H1 (cell line): ENCODE measurements around the gene EYA4. TPM values are rescaled to one million over a fixed set of nuclear protein-coding genes. Genes with fewer than 3 reads are reported as not detected.
A peak's percentile ranks its signal among the peaks of the same experiment; 100 is the strongest.

ENCODE experiments used
- CTCF ChIA-PET: fragments of 300-600 bp; sonication (Branson Sonifier 250); formaldehyde crosslinking; loops from one replicate; lab custom pipeline; 2021; ENCODE audit not compliant: partially characterized antibody; lab: Charles Lee
- POLR2A ChIA-PET: fragments of 300-600 bp; sonication (Branson Sonifier 250); formaldehyde crosslinking; loops from one replicate; lab custom pipeline; 2021; ENCODE audit warnings: inconsistent platforms; ENCODE audit not compliant: partially characterized antibody; lab: Charles Lee
- DNase-seq, 2 experiments: peaks; one replicate each; pipeline versions ENCODE4 v3.0.0 to v3.0.0-alpha.2; 2010 to 2022; ENCODE audit warnings: low spot score in 2 of 2, low read depth in 1 of 2, mixed read lengths in 1 of 2
- FAIRE-seq: peaks from 2 replicates; lab custom pipeline; 2011; peaks lifted over from hg19 to GRCh38; lab: Jason Lieb, UNC
- H2AFZ ChIP-seq: 2 replicates; pipeline ENCODE4 v1.8.1; 2012; ENCODE audit warnings: low read length, inconsistent platforms
- H2AK5ac ChIP-seq: 2 replicates; pipeline ENCODE4 v1.6.1; 2013; ENCODE audit warnings: low read depth, low read length
- H2BK120ac ChIP-seq: replicated peaks from 2 replicates; pipeline ENCODE3; 2013; ENCODE audit warnings: low read depth, low read length, inconsistent platforms
- H2BK12ac ChIP-seq: 2 replicates; pipeline ENCODE4 v1.6.1; 2013; ENCODE audit warnings: low read depth, low read length
- H2BK15ac ChIP-seq: 2 replicates; pipeline ENCODE4 v1.6.1; 2013; ENCODE audit warnings: low read length
- H2BK20ac ChIP-seq: 2 replicates; pipeline ENCODE4 v1.6.1; 2013; ENCODE audit warnings: low read length
- H2BK5ac ChIP-seq: 2 replicates; pipeline ENCODE4 v1.6.1; 2013; ENCODE audit warnings: low read depth, low read length
- H3K14ac ChIP-seq: 2 replicates; pipeline ENCODE4 v1.6.1; 2013; ENCODE audit warnings: inconsistent platforms; ENCODE audit not compliant: insufficient read length
- H3K18ac ChIP-seq: 2 replicates; pipeline ENCODE4 v1.6.1; 2013; ENCODE audit warnings: low read length; ENCODE audit errors: extremely low read depth
- H3K23ac ChIP-seq: 2 replicates; pipeline ENCODE4 v1.6.1; 2013; ENCODE audit warnings: inconsistent platforms; ENCODE audit not compliant: insufficient read length
- H3K23me2 ChIP-seq: 2 replicates; pipeline ENCODE4 v1.6.1; 2013; ENCODE audit warnings: low read depth, low read length
- H3K27ac ChIP-seq: 2 replicates; pipeline ENCODE4 v1.6.1; 2011; ENCODE audit warnings: low read depth, low read length, inconsistent platforms
- H3K27me3 ChIP-seq, 4 experiments: replicated peaks in 1 of 4; 1 replicate in 1 of 4; 2 replicates in 3 of 4; pipeline versions ENCODE4 v1.6.1 to v1.8.1; 2011 to 2013; ENCODE audit warnings: low read length in 3 of 4, mild to moderate bottlenecking in 3 of 4, inconsistent platforms in 2 of 4, mixed read lengths in 2 of 4, moderate library complexity in 1 of 4; ENCODE audit not compliant: control insufficient read depth in 3 of 4, insufficient read depth in 3 of 4; ENCODE audit errors: extremely low read depth in 1 of 4
- H3K36me3 ChIP-seq, 4 experiments: 2 replicates each; pipeline versions ENCODE4 v1.6.1 to v1.8.1; 2011 to 2013; ENCODE audit warnings: mild to moderate bottlenecking in 4 of 4, low read length in 3 of 4, moderate library complexity in 2 of 4, control low read depth in 1 of 4, inconsistent platforms in 1 of 4; ENCODE audit not compliant: insufficient read depth in 4 of 4, control insufficient read depth in 2 of 4
- H3K4ac ChIP-seq: replicated peaks from 2 replicates; pipeline ENCODE3; 2013; ENCODE audit warnings: low read length, low read depth, mixed read lengths, inconsistent platforms; ENCODE audit not compliant: insufficient read length
- H3K4me1 ChIP-seq, 4 experiments: replicated peaks in 1 of 4; 1 replicate in 1 of 4; 2 replicates in 3 of 4; pipeline versions ENCODE4 v1.6.1 to v1.8.1; 2011 to 2013; ENCODE audit warnings: low read length in 3 of 4, inconsistent platforms in 2 of 4, mixed read lengths in 1 of 4; ENCODE audit not compliant: insufficient read depth in 4 of 4, control insufficient read depth in 3 of 4
- H3K4me2 ChIP-seq, 2 experiments: 2 replicates each; pipeline versions ENCODE4 v1.6.1 to v1.8.1; 2011 to 2013; ENCODE audit warnings: low read depth in 2 of 2, low read length in 2 of 2, control low read depth in 1 of 2, inconsistent platforms in 1 of 2, mild to moderate bottlenecking in 1 of 2; ENCODE audit not compliant: insufficient read depth in 1 of 2
- H3K4me3 ChIP-seq, 4 experiments: fragments of 200-600, 300-600 bp in 1 of 4; sonication (generic), shearing (Covaris generic), sonication (Bioruptor Twin) in 1 of 4; 2 replicates each; pipeline versions ENCODE4 v1.5.1 to v1.8.1; 2011 to 2016; ENCODE audit warnings: low read length in 4 of 4, low read depth in 3 of 4, control low read depth in 2 of 4, inconsistent platforms in 2 of 4, mild to moderate bottlenecking in 2 of 4, mixed read lengths in 1 of 4, moderate library complexity in 1 of 4; ENCODE audit not compliant: insufficient read depth in 2 of 4; ENCODE audit errors: extremely low read depth in 1 of 4
- H3K56ac ChIP-seq: replicated peaks from 2 replicates; pipeline ENCODE3; 2013; ENCODE audit warnings: low read depth, mild to moderate bottlenecking, mixed read lengths, low read length, inconsistent platforms; ENCODE audit not compliant: insufficient read length
- H3K79me1 ChIP-seq: 2 replicates; pipeline ENCODE4 v1.6.1; 2013; ENCODE audit warnings: low read depth, low read length, control low read depth
- H3K79me2 ChIP-seq, 2 experiments: 2 replicates each; pipeline versions ENCODE4 v1.6.1 to v1.8.1; 2012 to 2013; ENCODE audit warnings: low read length in 2 of 2, mild to moderate bottlenecking in 2 of 2, inconsistent platforms in 1 of 2; ENCODE audit not compliant: insufficient read depth in 2 of 2, control insufficient read depth in 1 of 2
- H3K9ac ChIP-seq, 4 experiments: replicated peaks in 1 of 4; 1 replicate in 1 of 4; 2 replicates in 3 of 4; pipeline versions ENCODE4 v1.6.1 to v1.8.1; 2011 to 2013; ENCODE audit warnings: low read depth in 3 of 4, low read length in 3 of 4, control low read depth in 2 of 4, mild to moderate bottlenecking in 2 of 4, moderate library complexity in 2 of 4, inconsistent platforms in 1 of 4; ENCODE audit errors: extremely low read depth in 1 of 4
- H3K9me3 ChIP-seq, 2 experiments: 2 replicates each; pipeline versions ENCODE4 v1.6.1 to v1.8.1; 2012 to 2013; ENCODE audit warnings: mild to moderate bottlenecking in 2 of 2, moderate library complexity in 2 of 2, control low read depth in 1 of 2, inconsistent platforms in 1 of 2, low read depth in 1 of 2, low read length in 1 of 2, mixed read lengths in 1 of 2; ENCODE audit not compliant: insufficient read depth in 2 of 2
- H4K20me1 ChIP-seq, 2 experiments: replicated peaks in 1 of 2; 2 replicates each; pipeline versions ENCODE3 to v1.8.1; 2011 to 2013; ENCODE audit warnings: inconsistent platforms in 2 of 2, low read length in 2 of 2, mild to moderate bottlenecking in 1 of 2; ENCODE audit not compliant: insufficient read depth in 2 of 2, control insufficient read depth in 1 of 2
- H4K5ac ChIP-seq: 2 replicates; pipeline ENCODE4 v1.6.1; 2013; ENCODE audit warnings: low read length, low read depth, mixed read lengths, inconsistent platforms; ENCODE audit not compliant: insufficient read length
- H4K8ac ChIP-seq: 2 replicates; pipeline ENCODE4 v1.8.0; 2013; ENCODE audit warnings: mild to moderate bottlenecking, moderate library complexity, low read length, inconsistent platforms; ENCODE audit not compliant: insufficient read depth; ENCODE audit errors: extremely low read depth
- H4K91ac ChIP-seq: replicated peaks from 2 replicates; pipeline ENCODE3; 2013; ENCODE audit warnings: low read length, mixed read lengths, inconsistent platforms; ENCODE audit not compliant: insufficient read length
- CBX5 ChIP-seq: fragments of 300-800, 300-1000 bp; sonication (generic); IDR thresholded peaks from 2 replicates; pipeline ENCODE4 v1.7.1; 2016; ENCODE audit warnings: antibody characterized with exemption, low read length, low read depth
- CHD1 ChIP-seq: IDR thresholded peaks from 2 replicates; pipeline ENCODE4 v1.6.1; 2012; ENCODE audit warnings: low read depth, low read length, improper control_type of control experiment
- CHD2 ChIP-seq: IDR thresholded peaks from 2 replicates; pipeline ENCODE4 v1.6.1; 2012; ENCODE audit warnings: low read length, improper control_type of control experiment
- CREB1 ChIP-seq: IDR thresholded peaks from 2 replicates; pipeline ENCODE4 v1.6.1; 2012; ENCODE audit warnings: inconsistent platforms
- GABPA ChIP-seq: IDR thresholded peaks from 2 replicates; pipeline ENCODE4 v1.6.1; 2011; ENCODE audit warnings: mild to moderate bottlenecking, low read length, moderate library complexity, borderline replicate concordance; ENCODE audit not compliant: insufficient read depth
- JUN ChIP-seq: IDR thresholded peaks from 2 replicates; pipeline ENCODE4 v1.6.1; 2011; ENCODE audit warnings: low read depth, mild to moderate bottlenecking, improper control_type of control experiment, low read length
- KDM1A ChIP-seq: fragments of 200-600, 300-600 bp; sonication (generic); IDR thresholded peaks from 2 replicates; pipeline ENCODE4 v1.7.1; 2016; ENCODE audit warnings: mild to moderate bottlenecking, low read length, borderline replicate concordance
- MAFK ChIP-seq: IDR thresholded peaks from 2 replicates; pipeline ENCODE4 v1.6.1; 2012; ENCODE audit warnings: low read depth, mild to moderate bottlenecking, improper control_type of control experiment, low read length
- RFX5 ChIP-seq: IDR thresholded peaks from 2 replicates; pipeline ENCODE4 v1.6.1; 2011; ENCODE audit warnings: low read depth, low read length, improper control_type of control experiment, borderline replicate concordance
- SP2 ChIP-seq: IDR thresholded peaks from 2 replicates; pipeline ENCODE4 v1.6.1; 2012; ENCODE audit warnings: mild to moderate bottlenecking, low read length, inconsistent platforms
- SP4 ChIP-seq: IDR thresholded peaks from 2 replicates; pipeline ENCODE4 v1.6.1; 2012; ENCODE audit warnings: low read length, inconsistent platforms
- SUZ12 ChIP-seq: fragments of 200-600 bp; sonication (generic); IDR thresholded peaks from 2 replicates; pipeline ENCODE4 v1.6.1; 2012; ENCODE audit warnings: mild to moderate bottlenecking, inconsistent platforms, low read length, moderate library complexity, mixed read lengths
- TEAD4 ChIP-seq: IDR thresholded peaks from 2 replicates; pipeline ENCODE4 v1.6.1; 2012; ENCODE audit warnings: low read depth, low read length, inconsistent platforms, mixed read lengths
- USF2 ChIP-seq: IDR thresholded peaks from 2 replicates; pipeline ENCODE4 v1.6.1; 2011; ENCODE audit warnings: low read length, improper control_type of control experiment
- WGBS, 2 experiments: shearing (Covaris generic) in 1 of 2; methylation state at CpG; one replicate each; pipeline versions ENCODE4 v1.1.6 to v1.1.7; 2013 to 2015; ENCODE audit warnings: low lambda C conversion rate in 2 of 2, mixed read lengths in 2 of 2, inconsistent platforms in 1 of 2, low coverage in 1 of 2, missing lambda C conversion rate in 1 of 2; ENCODE audit not compliant: insufficient replicate concordance in 2 of 2, insufficient coverage in 1 of 2, insufficient read length in 1 of 2; ENCODE audit errors: extremely low coverage in 1 of 2, missing lambda C conversion rate in 1 of 2; 5-methylcytosine and 5-hydroxymethylcytosine counted together
- polyA plus RNA-seq, 7 experiments: library from polyadenylated mRNA; depleted of rRNA in 3 of 7; stranded (reverse) in 5 of 7; unstranded in 2 of 7; fragments of >200 nt in 5 of 7; fragments of 200-250 nt in 2 of 7; gene quantifications; 1 replicate in 5 of 7; 2 replicates in 1 of 7; 4 replicates in 1 of 7; pipeline versions ENCODE4 v1.2.1 to v1.2.3, GENCODE V29; 2011 to 2013; ENCODE audit warnings: missing spikeins in 2 of 7, mixed read lengths in 2 of 7
- total RNA-seq: library from RNA; stranded (reverse); fragmentation: NEBNext Ultra II Directional; extraction: Animal tissue kit (Norgen Biotek cat#: 25700); gene quantifications from 2 replicates; pipeline ENCODE4 v1.2.1, GENCODE V29; 2021

The EYA4 gene
- total and polyA plus RNA-seq, 2 of the 8 experiments (the other 6 are each of a cell fraction or from before 2014, with no cell fraction given), result 0.06 to 0.17 TPM

GRCh38 chr6:133467982-133468380 is 226.8 kb downstream of the EYA4 start:
- H3K14ac ChIP-seq, result no peak overlapping the region
- H4K20me1 ChIP-seq, result no peaks in the 10 kb centered on the region
- no peak overlapping the region for H3K9ac ChIP-seq
- H2BK15ac ChIP-seq, result no peak overlapping the region
- H3K79me1 ChIP-seq, result no peaks in the 10 kb centered on the region
- H3K4me1 ChIP-seq, result no peaks in the 10 kb centered on the region
- H3K18ac ChIP-seq, result no peak overlapping the region
- H2BK12ac ChIP-seq, result no peak overlapping the region
- no peak overlapping the region for H3K4ac ChIP-seq
- no peaks in the 10 kb centered on the region for H3K9me3 ChIP-seq
- H2BK120ac ChIP-seq, result no peak overlapping the region
- ChIA-PET POLR2A (no interaction called here), CTCF (interaction anchor here (0.6 to 0.8 kb wide), 2 partner anchors 12 to 330 kb away, joined by 3 to 4 read pairs; no protein-coding TSS in a partner anchor)
- H3K23me2 ChIP-seq, result no peaks in the 10 kb centered on the region
- DNase-seq (no peak), FAIRE-seq (no peak)
- WGBS, 2 experiments, result 95% methylated on average over 2 of the region's 2 CpGs; no CpG with 5 or more reads in 1 of the 2 experiments
- no peak overlapping the region for H4K91ac ChIP-seq
- no peak overlapping the region for H2BK5ac ChIP-seq
- no peak overlapping the region for H2AK5ac ChIP-seq
- H3K56ac ChIP-seq, result no peak overlapping the region
- no peak overlapping the region for H3K4me3 ChIP-seq
- H3K4me2 ChIP-seq, result no peak overlapping the region
- H4K5ac ChIP-seq, result no peak overlapping the region
- no peak overlapping the region for H4K8ac ChIP-seq
- no peak overlapping the region for H3K23ac ChIP-seq
- H3K27ac ChIP-seq, result no peak overlapping the region
- H3K36me3 ChIP-seq, result no peaks in the 10 kb centered on the region
- H2AFZ ChIP-seq, result 0 out of 2 replicates have a peak overlapping the region, but pooled peaks have one; percentile 64
- H3K27me3 ChIP-seq, result no peaks in the 10 kb centered on the region
- no peaks in the 10 kb centered on the region for H3K79me2 ChIP-seq
- no peak overlapping the region for H2BK20ac ChIP-seq
- no peak for TF ChIP-seq GABPA
- no peak for TF ChIP-seq SP2
- no peak for TF ChIP-seq TEAD4
- no peak for TF ChIP-seq MAFK
- TF ChIP-seq CHD1, result no peak
- TF ChIP-seq USF2, result no peak
- TF ChIP-seq CHD2, result no peak
- no peak for TF ChIP-seq CBX5
- TF ChIP-seq CREB1, result no peak
- TF ChIP-seq KDM1A, result no peak
- TF ChIP-seq SUZ12, result no peak
- no peak for TF ChIP-seq JUN
- TF ChIP-seq SP4, result no peak
- TF ChIP-seq RFX5, result no peak
